ENCODE measurements around the gene ZSWIM1. TPM values are rescaled to one million over a fixed set of nuclear protein-coding genes. Genes with fewer than 3 reads are reported as not detected.
A peak's percentile ranks its signal among the peaks of the same experiment; 100 is the strongest.

ZSWIM1 gene
- total and polyA plus RNA-seq, 2 of the 13 experiments (the other 11 are each of a cell fraction or from before 2014, with no cell fraction given): 9.5 to 11.7 TPM

DNA sequence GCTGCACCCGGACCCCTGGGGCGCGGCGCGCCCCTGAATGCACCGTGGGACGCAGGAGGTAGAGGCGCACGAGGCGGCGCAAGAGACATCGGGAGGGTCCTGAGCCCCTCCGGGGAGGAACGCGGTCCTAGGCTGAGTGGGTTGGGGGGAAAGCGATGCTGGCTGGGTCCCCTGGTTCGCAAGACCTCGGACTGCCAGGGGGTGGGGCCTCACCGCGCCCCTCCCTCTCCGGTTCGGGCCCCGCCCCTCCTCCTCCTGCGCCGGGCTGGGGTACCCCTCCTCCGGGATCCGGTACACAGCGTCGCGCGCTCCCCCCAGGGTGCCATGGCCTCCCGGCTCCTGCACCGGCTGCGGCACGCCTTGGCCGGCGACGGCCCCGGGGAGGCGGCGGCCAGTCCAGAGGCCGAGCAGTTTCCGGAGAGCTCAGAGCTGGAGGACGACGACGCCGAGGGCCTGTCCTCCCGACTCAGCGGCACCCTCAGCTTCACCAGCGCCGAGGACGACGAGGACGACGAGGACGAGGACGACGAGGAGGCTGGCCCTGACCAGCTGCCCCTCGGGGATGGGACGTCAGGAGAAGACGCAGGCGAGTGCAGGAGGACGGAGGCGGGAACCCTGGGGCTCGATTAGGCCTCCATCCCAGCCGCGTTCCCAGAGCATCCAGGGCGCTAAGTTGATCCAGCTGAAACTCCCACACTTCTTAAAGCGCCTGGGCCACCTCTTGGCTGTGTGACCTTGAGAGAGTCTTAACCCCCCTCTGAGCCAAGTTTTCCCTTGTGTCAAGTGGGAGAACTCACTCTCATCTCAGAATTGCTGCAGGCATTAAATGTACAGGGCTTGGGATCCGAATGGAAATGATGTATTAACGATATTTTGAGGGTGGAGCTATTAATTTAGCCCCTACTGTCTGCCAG is 46.9 kb upstream of the ZSWIM1 start (continued):
- TF ChIP-seq, protein P1, sequence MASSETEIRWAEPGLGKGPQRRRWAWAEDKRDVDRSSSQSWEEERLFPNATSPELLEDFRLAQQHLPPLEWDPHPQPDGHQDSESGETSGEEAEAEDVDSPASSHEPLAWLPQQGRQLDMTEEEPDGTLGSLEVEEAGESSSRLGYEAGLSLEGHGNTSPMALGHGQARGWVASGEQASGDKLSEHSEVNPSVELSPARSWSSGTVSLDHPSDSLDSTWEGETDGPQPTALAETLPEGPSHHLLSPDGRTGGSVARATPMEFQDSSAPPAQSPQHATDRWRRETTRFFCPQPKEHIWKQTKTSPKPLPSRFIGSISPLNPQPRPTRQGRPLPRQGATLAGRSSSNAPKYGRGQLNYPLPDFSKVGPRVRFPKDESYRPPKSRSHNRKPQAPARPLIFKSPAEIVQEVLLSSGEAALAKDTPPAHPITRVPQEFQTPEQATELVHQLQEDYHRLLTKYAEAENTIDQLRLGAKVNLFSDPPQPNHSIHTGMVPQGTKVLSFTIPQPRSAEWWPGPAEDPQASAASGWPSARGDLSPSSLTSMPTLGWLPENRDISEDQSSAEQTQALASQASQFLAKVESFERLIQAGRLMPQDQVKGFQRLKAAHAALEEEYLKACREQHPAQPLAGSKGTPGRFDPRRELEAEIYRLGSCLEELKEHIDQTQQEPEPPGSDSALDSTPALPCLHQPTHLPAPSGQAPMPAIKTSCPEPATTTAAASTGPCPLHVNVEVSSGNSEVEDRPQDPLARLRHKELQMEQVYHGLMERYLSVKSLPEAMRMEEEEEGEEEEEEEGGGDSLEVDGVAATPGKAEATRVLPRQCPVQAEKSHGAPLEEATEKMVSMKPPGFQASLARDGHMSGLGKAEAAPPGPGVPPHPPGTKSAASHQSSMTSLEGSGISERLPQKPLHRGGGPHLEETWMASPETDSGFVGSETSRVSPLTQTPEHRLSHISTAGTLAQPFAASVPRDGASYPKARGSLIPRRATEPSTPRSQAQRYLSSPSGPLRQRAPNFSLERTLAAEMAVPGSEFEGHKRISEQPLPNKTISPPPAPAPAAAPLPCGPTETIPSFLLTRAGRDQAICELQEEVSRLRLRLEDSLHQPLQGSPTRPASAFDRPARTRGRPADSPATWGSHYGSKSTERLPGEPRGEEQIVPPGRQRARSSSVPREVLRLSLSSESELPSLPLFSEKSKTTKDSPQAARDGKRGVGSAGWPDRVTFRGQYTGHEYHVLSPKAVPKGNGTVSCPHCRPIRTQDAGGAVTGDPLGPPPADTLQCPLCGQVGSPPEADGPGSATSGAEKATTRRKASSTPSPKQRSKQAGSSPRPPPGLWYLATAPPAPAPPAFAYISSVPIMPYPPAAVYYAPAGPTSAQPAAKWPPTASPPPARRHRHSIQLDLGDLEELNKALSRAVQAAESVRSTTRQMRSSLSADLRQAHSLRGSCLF (CRISPR knock-in tag; IDR thresholded peaks at IDR 0.05; ENCODE audit: borderline replicate concordance): no peak
- TF ChIP-seq, protein P2, sequence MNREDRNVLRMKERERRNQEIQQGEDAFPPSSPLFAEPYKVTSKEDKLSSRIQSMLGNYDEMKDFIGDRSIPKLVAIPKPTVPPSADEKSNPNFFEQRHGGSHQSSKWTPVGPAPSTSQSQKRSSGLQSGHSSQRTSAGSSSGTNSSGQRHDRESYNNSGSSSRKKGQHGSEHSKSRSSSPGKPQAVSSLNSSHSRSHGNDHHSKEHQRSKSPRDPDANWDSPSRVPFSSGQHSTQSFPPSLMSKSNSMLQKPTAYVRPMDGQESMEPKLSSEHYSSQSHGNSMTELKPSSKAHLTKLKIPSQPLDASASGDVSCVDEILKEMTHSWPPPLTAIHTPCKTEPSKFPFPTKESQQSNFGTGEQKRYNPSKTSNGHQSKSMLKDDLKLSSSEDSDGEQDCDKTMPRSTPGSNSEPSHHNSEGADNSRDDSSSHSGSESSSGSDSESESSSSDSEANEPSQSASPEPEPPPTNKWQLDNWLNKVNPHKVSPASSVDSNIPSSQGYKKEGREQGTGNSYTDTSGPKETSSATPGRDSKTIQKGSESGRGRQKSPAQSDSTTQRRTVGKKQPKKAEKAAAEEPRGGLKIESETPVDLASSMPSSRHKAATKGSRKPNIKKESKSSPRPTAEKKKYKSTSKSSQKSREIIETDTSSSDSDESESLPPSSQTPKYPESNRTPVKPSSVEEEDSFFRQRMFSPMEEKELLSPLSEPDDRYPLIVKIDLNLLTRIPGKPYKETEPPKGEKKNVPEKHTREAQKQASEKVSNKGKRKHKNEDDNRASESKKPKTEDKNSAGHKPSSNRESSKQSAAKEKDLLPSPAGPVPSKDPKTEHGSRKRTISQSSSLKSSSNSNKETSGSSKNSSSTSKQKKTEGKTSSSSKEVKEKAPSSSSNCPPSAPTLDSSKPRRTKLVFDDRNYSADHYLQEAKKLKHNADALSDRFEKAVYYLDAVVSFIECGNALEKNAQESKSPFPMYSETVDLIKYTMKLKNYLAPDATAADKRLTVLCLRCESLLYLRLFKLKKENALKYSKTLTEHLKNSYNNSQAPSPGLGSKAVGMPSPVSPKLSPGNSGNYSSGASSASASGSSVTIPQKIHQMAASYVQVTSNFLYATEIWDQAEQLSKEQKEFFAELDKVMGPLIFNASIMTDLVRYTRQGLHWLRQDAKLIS (CRISPR knock-in tag; IDR thresholded peaks at IDR 0.05): no peak
- TF ChIP-seq, protein P3, sequence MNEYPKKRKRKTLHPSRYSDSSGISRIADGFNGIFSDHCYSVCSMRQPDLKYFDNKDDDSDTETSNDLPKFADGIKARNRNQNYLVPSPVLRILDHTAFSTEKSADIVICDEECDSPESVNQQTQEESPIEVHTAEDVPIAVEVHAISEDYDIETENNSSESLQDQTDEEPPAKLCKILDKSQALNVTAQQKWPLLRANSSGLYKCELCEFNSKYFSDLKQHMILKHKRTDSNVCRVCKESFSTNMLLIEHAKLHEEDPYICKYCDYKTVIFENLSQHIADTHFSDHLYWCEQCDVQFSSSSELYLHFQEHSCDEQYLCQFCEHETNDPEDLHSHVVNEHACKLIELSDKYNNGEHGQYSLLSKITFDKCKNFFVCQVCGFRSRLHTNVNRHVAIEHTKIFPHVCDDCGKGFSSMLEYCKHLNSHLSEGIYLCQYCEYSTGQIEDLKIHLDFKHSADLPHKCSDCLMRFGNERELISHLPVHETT (CRISPR knock-in tag; conservative IDR thresholded peaks at IDR 0.05): no peak; the same call in 1 of the 2 replicates
- TF ChIP-seq MTA3 (CRISPR knock-in tag; IDR thresholded peaks at IDR 0.05): no peak
- no peak; the same call in 1 of the 2 replicates for TF ChIP-seq ZNF746 (CRISPR knock-in tag; IDR thresholded peaks at IDR 0.05)
- no peak for TF ChIP-seq SMC3 (IDR thresholded peaks at IDR 0.05; ENCODE audit: low read length)
- peak; percentile 81; the same call in 1 of the 2 replicates for TF ChIP-seq NFE2L1 (CRISPR knock-in tag; IDR thresholded peaks at IDR 0.05; ENCODE audit: borderline replicate concordance)
- no peak for TF ChIP-seq TCF12 (IDR thresholded peaks at IDR 0.05)
- peak; percentile 52; the same call in 1 of the 2 replicates for TF ChIP-seq TCF12 (CRISPR knock-in tag; IDR thresholded peaks at IDR 0.05)
- TF ChIP-seq TARDBP (CRISPR knock-in tag; IDR thresholded peaks at IDR 0.05): no peak
- 0 out of 2 replicates have a peak, but pooled peaks have one; percentile 8 for TF ChIP-seq YEATS2 (CRISPR knock-in tag; IDR thresholded peaks at IDR 0.05; ENCODE audit: borderline replicate concordance)
- peak; percentile 90; the same call in 1 of the 2 replicates for TF ChIP-seq ATAD3A (CRISPR knock-in tag; IDR thresholded peaks at IDR 0.05)
- peak; percentile 55; the same call in 1 of the 2 replicates for TF ChIP-seq ZNF788 (CRISPR knock-in tag; IDR thresholded peaks at IDR 0.05; ENCODE audit: borderline replicate concordance)
- TF ChIP-seq ZBTB20 (CRISPR knock-in tag; IDR thresholded peaks at IDR 0.05; ENCODE audit: borderline replicate concordance, low read depth): no peak; the same call in 1 of the 2 replicates
- TF ChIP-seq TBP (CRISPR knock-in tag; IDR thresholded peaks at IDR 0.05): no peak
- TF ChIP-seq GATA4 (IDR thresholded peaks at IDR 0.05; ENCODE audit: borderline replicate concordance, low read depth): peak; percentile 42; the same call in 1 of the 2 replicates
